ENCODE results near the gene ATAD3B. TPM values are rescaled to one million over a fixed set of nuclear protein-coding genes. Genes with fewer than 3 reads are reported as not detected.

The ATAD3B gene
- total and polyA plus RNA-seq, 2 of the 4 experiments (the other 2 are of a cell fraction): 13.8 to 29.0 TPM

- WGBS, 2 experiments (ENCODE audit: extremely low coverage in 2 of 2, insufficient read length in 1 of 2): 83% methylated on average over 1 of the region's 4 CpGs; no CpG with 5 or more reads in 1 of the 2 experiments
- Histone ChIP-seq H2BK5ac (ENCODE audit: low read depth, low read length, poor library complexity, severe bottlenecking) (no peak overlapping the region), H2AFZ (replicated peaks; ENCODE audit: low read length, poor library complexity) (no peak overlapping the region), H3K4me2 (ENCODE audit: low read depth, low read length) (no peak overlapping the region), H3K14ac (replicated peaks; ENCODE audit: low read depth, low read length) (no peak overlapping the region), H3K9ac (ENCODE audit: low read depth, low read length) (no peak overlapping the region), H3K18ac (ENCODE audit: low read depth, low read length) (no peak overlapping the region), H3K27me3 (ENCODE audit: control insufficient read depth, insufficient read depth, low read length) (no peaks in the 10 kb centered on the region; the same call in 1 of the 2 replicates), H3K36me3 (ENCODE audit: control insufficient read depth, insufficient read depth, low read length) (no peaks in the 10 kb centered on the region), H4K91ac (ENCODE audit: insufficient read depth, low read depth, low read length) (no peak overlapping the region), H3K56ac (ENCODE audit: extremely low read depth, insufficient read depth, low read length) (no peak overlapping the region), H3K23ac (ENCODE audit: low read depth, low read length) (0 out of 2 replicates have a peak overlapping the region, but pooled peaks have one; percentile 50), H3K79me1 (ENCODE audit: low read depth in 1 of 2, low read length in 2 of 2) (0 out of 4 replicates have a peak, but pooled peaks cover 0 to 3% of the 10 kb centered on the region in 2 experiments), H4K20me1 (ENCODE audit: insufficient read depth, low read length) (no peaks in the 10 kb centered on the region), H4K8ac (ENCODE audit: low read depth in 2 of 2, low read length in 2 of 2) (peak overlapping the region; percentile 69 to 75; a peak in 2 of 4 replicates), H4K5ac (ENCODE audit: low read depth, low read length) (no peak overlapping the region), H2BK20ac (ENCODE audit: low read depth, low read length) (no peak overlapping the region), H2AK9ac (replicated peaks; ENCODE audit: low read depth, low read length, poor library complexity) (peak overlapping the region; percentile 45), H2BK15ac (ENCODE audit: low read depth, low read length) (no peak overlapping the region), H3K4me3 (ENCODE audit: insufficient read depth, low read depth, low read length) (no peak overlapping the region), H3K4me1 (ENCODE audit: control insufficient read depth, insufficient read depth, low read length) (peaks cover 24% of the 10 kb centered on the region), H3K9me3 (ENCODE audit: control insufficient read depth, insufficient read depth, low read length) (no peaks in the 10 kb centered on the region), H3K9me1 (ENCODE audit: insufficient read depth, low read length) (0 out of 2 replicates have a peak, but pooled peaks cover 7% of the 10 kb centered on the region), H2AK5ac (ENCODE audit: low read depth, low read length) (peak overlapping the region; percentile 86; the same call in 1 of the 2 replicates), H2BK120ac (ENCODE audit: low read depth, low read length) (no peak overlapping the region), H3K27ac (ENCODE audit: insufficient read depth, low read length) (no peak overlapping the region), H3K4ac (ENCODE audit: low read depth, low read length) (peak overlapping the region; percentile 65)
- ChIA-PET POLR2A (ENCODE audit: unreplicated experiment) (no interaction called here), CTCF (no interaction called here)
- no TSS peak for BruUV-seq (replicated peaks)
- in situ Hi-C loops (cut with MboI; ENCODE audit: low sequenced_read_pairs): no loop called here
- intact Hi-C loops (cut with micrococcal nuclease): no loop called here
- ATAC-seq (ENCODE audit: low read depth) (no peak), DNase-seq (no peak)
- TF ChIP-seq MAFK (IDR thresholded peaks at IDR 0.05; ENCODE audit: low read depth, low read length): no peak
- no peak for TF ChIP-seq POLR2A (IDR thresholded peaks at IDR 0.05; ENCODE audit: low read depth, low read length)
- no peak for TF ChIP-seq CEBPB (IDR thresholded peaks at IDR 0.05; ENCODE audit: low read depth, low read length)
- TF ChIP-seq MAZ (IDR thresholded peaks at IDR 0.05; ENCODE audit: borderline replicate concordance, low read depth, low read length): no peak
- TF ChIP-seq RCOR1 (IDR thresholded peaks at IDR 0.05; ENCODE audit: insufficient replicate concordance, low read length): no peak
- no peak for TF ChIP-seq ELK1 (IDR thresholded peaks at IDR 0.05; ENCODE audit: borderline replicate concordance, low read depth, low read length)
- no peak for TF ChIP-seq MXI1 (IDR thresholded peaks at IDR 0.05; ENCODE audit: borderline replicate concordance, low read depth, low read length)
- TF ChIP-seq BHLHE40 (IDR thresholded peaks at IDR 0.05; ENCODE audit: low read depth, low read length): no peak
- TF ChIP-seq FOS (IDR thresholded peaks at IDR 0.05; ENCODE audit: low read depth, low read length): no peak
- no peak for TF ChIP-seq CHD1 (IDR thresholded peaks at IDR 0.05; ENCODE audit: low read depth, low read length)
- TF ChIP-seq SMC3 (IDR thresholded peaks at IDR 0.05; ENCODE audit: low read depth, low read length): no peak
- TF ChIP-seq USF2 (IDR thresholded peaks at IDR 0.05; ENCODE audit: low read depth, low read length): no peak
- no peak for TF ChIP-seq CTCF (conservative IDR thresholded peaks at IDR 0.05; ENCODE audit: low read depth, low read length)
- TF ChIP-seq NFE2L2 (IDR thresholded peaks at IDR 0.05; ENCODE audit: low read depth, low read length): no peak
- TF ChIP-seq RAD21 (IDR thresholded peaks at IDR 0.05; ENCODE audit: low read length): no peak
- TF ChIP-seq RFX5 (IDR thresholded peaks at IDR 0.05; ENCODE audit: low read depth, low read length): no peak
- dilution Hi-C loops (cut with HindIII; ENCODE audit: low sequenced_read_pairs, unreplicated experiment): no loop called here
Measured at GRCh38 chr1:1434824-1435105, 36.8 kb upstream of the ATAD3B start.
